SKM-1 (cell line): ENCODE results near the gene PPP2R1B.

Experiments
- DNase-seq: peaks from one replicate; lab custom pipeline; 2025; ENCODE audit not compliant: unreplicated experiment; lab: John Stamatoyannopoulos, UW

Gene PPP2R1B

DNA sequence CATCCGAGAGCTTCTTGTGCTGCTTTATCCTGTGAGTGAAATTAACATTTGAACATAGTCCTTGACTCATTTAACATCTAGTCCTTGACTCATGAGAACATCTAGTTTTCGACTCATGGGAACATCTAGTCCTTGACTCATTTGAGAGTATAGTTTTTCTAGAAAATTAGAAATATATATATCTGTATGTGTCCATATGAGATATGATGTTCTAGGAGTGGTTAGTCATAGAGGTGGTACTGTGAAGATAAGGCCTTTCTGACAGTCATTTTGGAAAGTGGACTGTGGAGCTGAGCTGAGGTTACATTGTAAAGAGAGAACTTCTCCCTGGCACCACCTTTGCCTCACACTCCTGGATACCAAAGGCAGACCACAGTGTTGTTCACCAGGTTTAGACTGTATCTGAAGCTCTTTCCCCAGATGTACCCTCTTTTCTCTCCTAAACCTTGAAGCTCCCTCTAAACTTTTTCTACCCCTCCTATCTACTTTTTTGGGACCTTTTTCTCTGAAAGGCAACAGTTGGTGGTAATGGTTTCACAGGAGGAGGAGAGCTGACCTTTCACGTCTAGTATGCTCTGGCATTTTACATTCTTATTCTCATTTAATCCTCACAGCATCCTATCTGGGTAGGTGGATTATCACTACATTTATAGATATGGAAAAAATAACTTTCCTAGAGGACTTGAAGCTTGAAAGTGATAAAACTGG lies 67.2 kb downstream of the PPP2R1B start:
- no peak for DNase-seq

DNA sequence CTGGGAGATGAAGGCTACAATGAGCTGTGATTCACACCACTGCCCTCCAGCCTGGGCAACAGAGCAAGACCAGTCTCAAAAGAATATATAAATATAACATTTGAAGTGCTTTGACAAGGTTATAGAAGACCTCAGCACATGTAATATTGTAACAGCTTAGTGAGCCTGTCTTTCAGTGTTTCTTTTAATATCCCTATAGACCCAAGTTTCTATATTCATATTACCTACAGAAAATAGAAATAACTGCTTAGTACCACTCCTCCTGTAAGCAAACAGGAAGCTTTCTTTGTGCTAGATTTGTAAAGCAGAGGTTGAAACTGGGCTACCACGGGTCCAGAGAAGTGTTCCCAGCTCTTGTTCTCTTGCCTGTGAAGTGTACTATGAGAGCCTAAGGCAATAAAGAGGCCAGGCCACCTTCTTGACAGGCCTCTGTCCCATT lies 68.2 kb downstream of the PPP2R1B start:
- no peak for DNase-seq

DNA sequence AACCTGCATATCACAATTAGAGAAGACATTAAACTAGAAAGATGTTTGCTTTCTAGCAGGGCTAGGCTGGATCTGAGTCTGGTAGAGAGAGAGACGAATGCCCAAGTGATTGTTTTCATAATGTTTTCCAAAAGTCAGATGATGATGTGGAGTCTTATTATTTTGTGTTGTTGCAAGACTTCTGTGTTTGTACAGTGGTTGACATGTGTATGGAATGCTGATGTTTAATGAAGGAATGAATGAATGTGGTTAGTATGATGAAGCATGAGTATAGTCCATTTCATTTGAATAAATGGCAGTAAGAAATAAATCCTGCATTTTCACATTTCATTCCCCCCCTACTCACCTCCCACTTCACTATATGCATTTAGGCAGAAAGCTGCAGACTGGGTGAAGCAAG lies 69.6 kb downstream of the PPP2R1B start:
- DNase-seq = no peak

DNA sequence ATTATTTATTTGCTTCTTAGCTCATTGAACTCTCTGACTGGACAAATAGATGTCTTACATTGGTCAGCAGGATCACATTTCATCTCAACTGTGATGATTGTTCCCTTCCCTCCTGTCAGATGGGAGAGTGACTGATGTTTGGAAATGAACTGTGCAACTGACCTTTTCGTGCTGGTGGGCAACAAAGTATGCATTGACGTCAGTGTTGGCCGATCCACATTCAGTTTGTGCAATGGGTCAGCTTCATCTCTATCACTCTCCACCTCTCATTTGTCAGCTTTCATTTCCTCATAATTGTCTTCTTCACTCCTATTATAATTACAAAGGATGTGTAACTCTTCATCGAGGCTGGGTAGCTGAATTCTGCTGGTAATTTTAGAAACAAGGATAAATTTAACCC lies 71.3 kb downstream of the PPP2R1B start:
- DNase-seq = no peak

DNA sequence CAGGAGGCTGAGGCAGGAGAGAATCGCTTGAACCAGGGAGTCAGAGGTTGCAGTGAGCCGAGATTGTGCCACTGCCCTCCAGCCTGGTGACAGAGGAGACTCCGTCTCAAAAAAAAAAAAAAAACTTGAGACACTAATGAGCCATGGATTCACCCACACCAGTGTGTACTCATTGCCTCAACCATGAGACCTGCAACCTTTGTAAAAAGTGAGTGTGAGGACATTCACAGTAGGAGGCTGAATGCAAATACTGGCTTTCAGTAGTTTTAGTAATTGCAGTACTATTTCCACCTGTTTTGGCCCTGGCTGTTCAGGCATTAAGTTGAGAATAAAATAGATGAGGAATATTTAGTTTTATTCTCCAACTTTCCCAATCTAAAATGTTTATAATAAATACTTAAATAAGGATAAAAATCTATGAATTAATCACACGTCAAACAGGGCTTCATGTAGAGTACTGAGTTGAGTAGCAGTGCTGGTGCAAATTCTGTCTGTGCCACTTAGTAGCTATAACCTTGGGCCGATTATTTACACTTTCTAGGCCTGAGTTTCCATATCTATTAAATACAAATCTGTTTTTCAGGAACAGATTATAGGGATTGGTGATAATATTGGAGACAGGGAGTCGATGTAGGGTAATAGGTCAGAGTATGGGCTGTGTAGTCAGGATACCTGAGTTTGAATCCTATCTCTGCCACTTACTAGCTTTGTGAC lies 72.8 kb downstream of the PPP2R1B start:
- no peak for DNase-seq

DNA sequence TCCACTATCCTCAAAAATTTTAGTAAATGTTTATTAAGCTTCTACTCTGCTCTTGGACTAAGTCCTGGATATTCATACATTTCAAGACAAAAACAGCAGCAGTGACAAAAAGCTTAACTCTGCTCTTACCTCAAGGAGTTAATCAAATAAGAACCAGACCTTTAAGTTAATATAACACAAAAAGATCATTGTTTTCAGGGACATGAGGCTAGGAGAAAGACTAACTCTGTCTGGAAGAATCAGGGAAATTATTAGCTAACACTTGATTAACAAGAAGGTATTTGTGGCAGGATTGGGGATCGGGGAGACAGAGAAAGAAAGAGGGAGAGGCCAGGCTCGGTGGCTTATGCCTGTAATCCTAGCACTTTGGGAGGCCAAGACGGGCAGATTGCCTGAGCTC lies 74.4 kb downstream of the PPP2R1B start:
- no peak for DNase-seq

DNA sequence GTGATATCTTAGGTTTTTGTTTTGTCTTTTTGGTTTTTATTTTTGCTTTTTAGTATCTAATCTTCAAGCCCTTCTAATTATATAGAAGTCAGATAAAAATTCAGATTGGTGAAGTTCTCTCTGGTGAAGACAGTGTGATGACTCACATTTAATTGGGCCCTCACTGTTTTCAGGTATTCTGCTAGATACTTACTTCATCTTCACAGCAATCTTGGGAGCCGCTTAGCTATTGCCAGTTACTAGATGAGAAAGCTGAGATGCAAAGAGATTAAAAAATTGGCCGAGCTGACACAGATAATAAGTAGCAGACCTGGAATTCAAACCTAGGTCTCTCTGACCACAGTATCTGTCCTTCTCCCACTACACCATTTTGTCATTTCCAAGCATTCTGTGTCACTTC lies 75.0 kb downstream of the PPP2R1B start:
- DNase-seq = no peak

DNA sequence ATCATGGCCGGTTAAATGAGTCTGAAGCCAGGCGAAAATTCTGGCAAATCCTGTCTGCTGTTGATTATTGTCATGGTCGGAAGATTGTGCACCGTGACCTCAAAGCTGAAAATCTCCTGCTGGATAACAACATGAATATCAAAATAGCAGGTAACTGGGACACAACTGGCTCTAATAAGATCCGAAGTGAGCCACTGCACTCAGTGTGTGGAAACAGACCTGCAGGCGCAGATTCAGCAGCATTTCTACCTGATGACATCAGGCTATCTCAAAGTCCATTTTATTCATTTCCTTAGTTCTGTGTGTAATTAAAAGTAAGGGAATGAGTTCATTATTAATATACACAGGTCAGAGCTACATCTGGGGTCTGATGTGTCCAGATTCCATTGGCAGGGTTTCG lies 78.2 kb downstream of the PPP2R1B start:
- no peak for DNase-seq

DNA sequence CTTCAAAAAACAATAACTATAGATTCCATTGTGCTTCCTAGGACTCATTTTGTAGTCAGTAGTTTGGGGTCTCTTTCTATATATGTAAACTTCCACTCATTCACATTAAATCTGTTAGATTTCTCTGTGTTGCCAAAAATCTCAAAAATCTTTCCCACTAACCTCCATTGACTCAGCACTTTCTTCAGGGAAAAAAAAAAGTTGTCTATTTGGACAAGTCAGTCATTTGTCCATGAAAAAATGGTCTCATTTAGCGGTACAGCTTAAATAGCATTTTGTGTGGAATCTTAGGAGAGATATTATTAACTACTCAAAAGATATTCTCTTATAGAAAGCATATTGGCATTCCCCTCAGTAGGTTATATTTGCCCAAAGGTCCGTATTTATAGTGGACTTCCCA lies 81.9 kb downstream of the PPP2R1B start:
- DNase-seq = no peak

DNA sequence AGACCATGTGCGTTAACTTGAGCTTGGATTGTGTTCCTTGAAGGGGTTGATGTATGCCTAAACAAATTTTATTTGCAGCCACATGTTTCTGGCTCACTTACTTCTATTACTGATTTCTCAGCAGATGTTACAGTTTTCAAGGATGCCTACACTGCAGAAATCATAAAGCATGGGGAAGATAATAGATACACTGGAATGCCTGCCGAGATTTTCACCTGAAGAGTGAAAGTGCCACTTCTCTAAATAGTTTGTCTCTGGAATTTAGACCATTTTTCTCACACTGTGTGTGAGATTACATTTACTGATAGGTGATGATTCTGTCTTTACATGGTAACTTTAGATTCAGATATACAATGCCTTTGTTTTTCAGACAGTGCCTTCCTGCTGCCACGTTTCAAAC lies 82.4 kb downstream of the PPP2R1B start:
- DNase-seq = no peak

DNA sequence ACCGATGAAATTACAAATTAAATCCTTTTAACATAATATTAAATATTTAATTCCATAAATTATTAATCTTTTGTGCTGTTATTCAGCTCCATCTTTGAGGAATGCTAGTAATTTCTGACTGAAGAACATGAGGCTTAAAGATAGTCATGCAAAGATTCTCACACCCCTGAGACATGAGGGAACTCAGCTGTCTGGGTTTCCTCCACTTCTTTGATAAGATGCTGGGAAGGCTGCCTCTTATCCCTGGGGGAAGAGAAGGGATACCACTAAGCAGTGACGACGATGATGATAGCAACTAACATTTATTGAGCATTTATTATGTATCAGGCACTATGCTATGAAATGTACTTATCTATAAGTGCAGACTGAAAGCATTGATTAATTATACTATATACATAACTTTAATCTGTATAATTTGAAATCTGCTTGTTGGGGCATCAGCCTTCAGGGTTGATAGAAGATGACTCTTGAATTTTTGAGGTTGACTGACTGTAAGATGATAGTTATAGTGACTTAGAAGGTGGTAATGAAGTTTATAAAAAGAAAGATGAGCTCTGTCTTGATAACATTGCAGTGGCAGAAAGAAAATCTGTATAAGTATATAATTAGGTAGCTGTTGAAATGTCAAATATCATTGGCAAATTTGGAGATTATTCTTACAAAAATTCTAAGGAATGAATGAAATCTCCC lies 85.6 kb downstream of the PPP2R1B start:
- no peak for DNase-seq
